Stimulated activated CD8-positive, alpha-beta memory T cell treated with anti-CD3 and anti-CD28 coated beads, Interleukin-4, amount 100 ng/mL, for 24 hours (primary cell): ENCODE data around the gene FBXL7.

ENCODE experiments used
- DNase-seq: peaks from one replicate; pipeline ENCODE4 v3.0.0-alpha.2; 2020; ENCODE audit warnings: low read depth

FBXL7 gene

GRCh38 chr5:15615859-15616258, 115.9 kb downstream of the FBXL7 start:
- DNase-seq = no peak

- DNase-seq = no peak
These were observed 119.0 kb downstream of the FBXL7 start for GRCh38 chr5:15618938-15619337.

- no peak for DNase-seq
These were observed 120.5 kb downstream of the FBXL7 start for GRCh38 chr5:15620501-15620900.

GRCh38 chr5:15621094-15621493, 121.1 kb downstream of the FBXL7 start:
- no peak for DNase-seq

- no peak for DNase-seq
These were observed 123.8 kb downstream of the FBXL7 start for GRCh38 chr5:15623794-15624193.

GRCh38 chr5:15627109-15627508, 127.1 kb downstream of the FBXL7 start:
- no peak for DNase-seq

- DNase-seq = no peak
These were observed 127.7 kb downstream of the FBXL7 start for GRCh38 chr5:15627647-15628046.

GRCh38 chr5:15630441-15630840, 130.5 kb downstream of the FBXL7 start:
- no peak for DNase-seq

GRCh38 chr5:15634591-15635288, 134.8 kb downstream of the FBXL7 start:
- DNase-seq = no peak

- no peak for DNase-seq
These were observed 135.3 kb downstream of the FBXL7 start for GRCh38 chr5:15635289-15635616.

GRCh38 chr5:15637345-15637744, 137.4 kb downstream of the FBXL7 start:
- no peak for DNase-seq

- DNase-seq = no peak
These were observed 137.9 kb downstream of the FBXL7 start for GRCh38 chr5:15637886-15638285.

GRCh38 chr5:15638296-15638695, 138.3 kb downstream of the FBXL7 start:
- DNase-seq = no peak

- DNase-seq = no peak
These were observed 139.3 kb downstream of the FBXL7 start for GRCh38 chr5:15639288-15639687.

GRCh38 chr5:15640116-15640515, 140.1 kb downstream of the FBXL7 start:
- no peak for DNase-seq

- no peak for DNase-seq
These were observed 143.8 kb downstream of the FBXL7 start for GRCh38 chr5:15643731-15644130.

- no peak for DNase-seq
These were observed 145.6 kb downstream of the FBXL7 start for GRCh38 chr5:15645381-15646160.

- DNase-seq = no peak
These were observed 146.4 kb downstream of the FBXL7 start for GRCh38 chr5:15646371-15646770.

- no peak for DNase-seq
These were observed 147.3 kb downstream of the FBXL7 start for GRCh38 chr5:15647251-15647650.

GRCh38 chr5:15650266-15650665, 150.3 kb downstream of the FBXL7 start:
- no peak for DNase-seq

GRCh38 chr5:15654779-15655178, 154.8 kb downstream of the FBXL7 start:
- DNase-seq = no peak

- DNase-seq = no peak
These were observed 155.7 kb downstream of the FBXL7 start for GRCh38 chr5:15655683-15656082.

- DNase-seq = no peak
These were observed 165.0 kb downstream of the FBXL7 start for GRCh38 chr5:15664961-15665360.

- DNase-seq = no peak
These were observed 169.8 kb downstream of the FBXL7 start for GRCh38 chr5:15669826-15670225.
